ENCODE measurements around the gene DCTPP1. TPM values are rescaled to one million over a fixed set of nuclear protein-coding genes. Genes with fewer than 3 reads are reported as not detected.

The DCTPP1 gene
- total and polyA plus RNA-seq, 2 of the 13 experiments (the other 11 are each of a cell fraction or from before 2014, with no cell fraction given) = 54.8 to 74.4 TPM

GRCh38 chr16:30445408-30446202 is 15.8 kb upstream of the DCTPP1 start, which contains the start of gene SEPHS2 (continued):
- TF ChIP-seq RNF2 (conservative IDR thresholded peaks at IDR 0.05; ENCODE audit: low read depth) (peak; percentile 79), CCAR2 (optimal IDR thresholded peaks at IDR 0.05; ENCODE audit: low read depth, low read length) (peak; percentile 16), TSC22D2 (CRISPR knock-in tag; IDR thresholded peaks at IDR 0.05; ENCODE audit: borderline replicate concordance) (no peak), ZNF275 (CRISPR knock-in tag; IDR thresholded peaks at IDR 0.05; ENCODE audit: borderline replicate concordance) (no peak), ZNF496 (CRISPR knock-in tag; IDR thresholded peaks at IDR 0.05; ENCODE audit: insufficient replicate concordance) (no peak), ZNF207 (IDR thresholded peaks at IDR 0.05; ENCODE audit: borderline replicate concordance) (no peak), SMAD1 (CRISPR knock-in tag; IDR thresholded peaks at IDR 0.05; ENCODE audit: borderline replicate concordance, low read depth) (0 out of 2 replicates have a peak, but pooled peaks have one; percentile 18), THYN1 (CRISPR knock-in tag; IDR thresholded peaks at IDR 0.05; ENCODE audit: borderline replicate concordance, low read depth) (0 out of 2 replicates have a peak, but pooled peaks have one; percentile 75), ZNF784 (CRISPR knock-in tag; IDR thresholded peaks at IDR 0.05; ENCODE audit: borderline replicate concordance) (no peak; the same call in 1 of the 2 replicates), NKX3-1 (CRISPR knock-in tag; IDR thresholded peaks at IDR 0.05) (peak; percentile 33; the same call in 1 of the 2 replicates), SNAPC4 (CRISPR knock-in tag; IDR thresholded peaks at IDR 0.05) (peak; percentile 70; the same call in 1 of the 2 replicates), KDM6A (CRISPR knock-in tag; IDR thresholded peaks at IDR 0.05; ENCODE audit: low read depth) (no peak), ZNF484 (CRISPR knock-in tag; IDR thresholded peaks at IDR 0.05; ENCODE audit: borderline replicate concordance, low read depth) (no peak), ZBTB37 (CRISPR knock-in tag; IDR thresholded peaks at IDR 0.05) (no peak), MIER2 (CRISPR knock-in tag; IDR thresholded peaks at IDR 0.05) (no peak), BCL6 (CRISPR knock-in tag; IDR thresholded peaks at IDR 0.05) (peak; percentile 58), ZNF333 (CRISPR knock-in tag; IDR thresholded peaks at IDR 0.05; ENCODE audit: borderline replicate concordance) (peak; percentile 89; the same call in 1 of the 2 replicates), KLF11 (CRISPR knock-in tag; IDR thresholded peaks at IDR 0.05) (peak; percentile 71; the same call in 1 of the 2 replicates), HNRNPLL (IDR thresholded peaks at IDR 0.05; ENCODE audit: low read depth, low read length, poor library complexity, severe bottlenecking) (peak; percentile 57), MLLT10 (CRISPR knock-in tag; IDR thresholded peaks at IDR 0.05) (0 out of 2 replicates have a peak, but pooled peaks have one; percentile 58)

Data from HepG2 (cell line).